ENCODE data around the gene PUS1. TPM values are rescaled to one million over a fixed set of nuclear protein-coding genes. Genes with fewer than 3 reads are reported as not detected.

Gene PUS1
- total RNA-seq, 3 donors from 2014 or later = 21.0 to 28.3 (median 22.9) TPM

- DNase-seq = no peak
- H3K9me3 ChIP-seq = no peaks in the 10 kb centered on the region
- intact Hi-C loops (cut with DNase I, micrococcal nuclease) = no loop called here
- no peaks in the 10 kb centered on the region for H3K4me1 ChIP-seq (ENCODE audit: low read depth)
- H3K4me3 ChIP-seq = no peak overlapping the region
- no peak for ATAC-seq
- peaks cover 6% of the 10 kb centered on the region for H3K36me3 ChIP-seq (ENCODE audit: low read depth)
- TF ChIP-seq CTCF (IDR thresholded peaks at IDR 0.05) = no peak
Measured at GRCh38 chr12:131986910-131987309, 57.8 kb downstream of the PUS1 start.

GRCh38 chr12:131987552-131987951, 58.5 kb downstream of the PUS1 start:
- H3K9me3 ChIP-seq = no peaks in the 10 kb centered on the region
- intact Hi-C loops (cut with DNase I, micrococcal nuclease) = no loop called here
- no peaks in the 10 kb centered on the region for H3K4me1 ChIP-seq (ENCODE audit: low read depth)
- peaks cover 10% of the 10 kb centered on the region for H3K36me3 ChIP-seq (ENCODE audit: low read depth)
- no peak for DNase-seq
- no peak overlapping the region for H3K4me3 ChIP-seq
- no peak for TF ChIP-seq CTCF (IDR thresholded peaks at IDR 0.05)
- no peak for ATAC-seq

GRCh38 chr12:131988054-131988796, 59.1 kb downstream of the PUS1 start:
- Histone ChIP-seq H3K36me3 (ENCODE audit: low read depth) (peaks cover 10% of the 10 kb centered on the region), H3K4me3 (no peak overlapping the region), H3K4me1 (ENCODE audit: low read depth) (no peaks in the 10 kb centered on the region), H3K9me3 (no peaks in the 10 kb centered on the region)
- no peak for ATAC-seq
- no peak for DNase-seq
- TF ChIP-seq CTCF (IDR thresholded peaks at IDR 0.05) = no peak
- intact Hi-C loops (cut with DNase I, micrococcal nuclease) = no loop called here

- H3K4me3 ChIP-seq = no peak overlapping the region
- no peak for TF ChIP-seq CTCF (IDR thresholded peaks at IDR 0.05)
- intact Hi-C loops (cut with DNase I, micrococcal nuclease) = no loop called here
- H3K9me3 ChIP-seq = no peaks in the 10 kb centered on the region
- no peak for DNase-seq
- ATAC-seq = no peak
- peaks cover 10% of the 10 kb centered on the region for H3K36me3 ChIP-seq (ENCODE audit: low read depth)
- H3K4me1 ChIP-seq (ENCODE audit: low read depth) = no peaks in the 10 kb centered on the region
Measured at GRCh38 chr12:131989021-131989420, 59.9 kb downstream of the PUS1 start.

GRCh38 chr12:131990066-131990979, 61.2 kb downstream of the PUS1 start:
- TF ChIP-seq CTCF (IDR thresholded peaks at IDR 0.05) = no peak
- H3K9me3 ChIP-seq = no peaks in the 10 kb centered on the region
- ATAC-seq = no peak

More at GRCh38 chr12:131990066-131990979, 61.2 kb downstream of the PUS1 start:
- Histone ChIP-seq H3K36me3 (ENCODE audit: low read depth) (peaks cover 10% of the 10 kb centered on the region), H3K4me1 (ENCODE audit: low read depth) (no peaks in the 10 kb centered on the region), H3K4me3 (no peak overlapping the region)
- no peak for DNase-seq
- intact Hi-C loops (cut with DNase I, micrococcal nuclease) = no loop called here

Data from mucosa of descending colon (tissue), 3 donors.